A549 (cell line): ENCODE data around the gene PAM. TPM values are rescaled to one million over a fixed set of nuclear protein-coding genes. Genes with fewer than 3 reads are reported as not detected.

Experiments used
- ATAC-seq, 2 experiments: fragments of 200-7000 bp in 1 of 2; fragments of >200 bp in 1 of 2; cut with Nextera tagmentation in 1 of 2; cut with Tn5 transposase in 1 of 2; 3 replicates each; pipeline versions ENCODE4 v1.8.0 to v1.9.1; 2018 to 2020; ENCODE audit warnings: mild to moderate bottlenecking in 1 of 2, moderate library complexity in 1 of 2
- CTCF ChIA-PET: fragments of 300-600 bp; sonication (Branson Sonifier 250); formaldehyde crosslinking; extraction: SDS; loops from one replicate; lab custom pipeline; 2021; ENCODE audit warnings: antibody characterized with exemption, inconsistent platforms; lab: Yijun Ruan, JAX
- POLR2A ChIA-PET: fragments of 350-600 bp; formaldehyde crosslinking; extraction: SDS; loops from one replicate; lab custom pipeline; 2021; ENCODE audit warnings: antibody characterized with exemption, inconsistent platforms; lab: Yijun Ruan, JAX
- DNase-seq, 2 experiments: peaks; one replicate each; pipeline versions ENCODE4 v3.0.0 to v3.0.0-alpha.2; 2011 to 2016; ENCODE audit warnings: low read depth in 1 of 2, low spot score in 1 of 2
- FAIRE-seq: peaks from 2 replicates; lab custom pipeline; 2011; peaks lifted over from hg19 to GRCh38; lab: Jason Lieb, UNC
- H3K27ac ChIP-seq, 2 experiments: fragments of >200 bp; sonication (Bioruptor Twin); formaldehyde crosslinking; 3 replicates each; pipeline ENCODE4 v1.5.1; 2016 to 2017
- H3K4me1 ChIP-seq: fragments of >200 bp; sonication (Bioruptor Twin); formaldehyde crosslinking; 3 replicates; pipeline ENCODE4 v1.6.1; 2016
- H3K4me2 ChIP-seq: fragments of >200 bp; sonication (Bioruptor Twin); formaldehyde crosslinking; 3 replicates; pipeline ENCODE4 v1.6.1; 2016
- H3K4me3 ChIP-seq: fragments of >200 bp; sonication (Bioruptor Twin); formaldehyde crosslinking; 3 replicates; pipeline ENCODE4 v1.5.1; 2016
- H3K9me3 ChIP-seq: fragments of >200 bp; sonication (Bioruptor Twin); formaldehyde crosslinking; 3 replicates; pipeline ENCODE4 v1.6.1; 2016
- ATOH8 ChIP-seq: fragments of 250-450 bp; sonication (Bioruptor Pico); IDR thresholded peaks from 2 replicates; pipeline ENCODE4 v1.5.0; 2020; ENCODE audit warnings: low read depth, mild to moderate bottlenecking, moderate library complexity
- BCL3 ChIP-seq: fragments of >200 bp; sonication (Bioruptor Twin); formaldehyde crosslinking; IDR thresholded peaks from 3 replicates; pipeline ENCODE4 v1.6.1; 2016
- CEBPB ChIP-seq, 2 experiments: fragments of >200 bp in 1 of 2; sonication (Bioruptor Twin) in 1 of 2; formaldehyde crosslinking in 1 of 2; IDR thresholded peaks; 2 replicates each; pipeline ENCODE4 v1.6.1; 2012 to 2016
- EHF ChIP-seq: fragments of 250-450 bp; sonication (Bioruptor Pico); IDR thresholded peaks from 2 replicates; pipeline ENCODE4 v1.5.0; 2020; ENCODE audit warnings: mild to moderate bottlenecking
- EP300 ChIP-seq, 2 experiments: fragments of >200 bp; sonication (Bioruptor Twin); formaldehyde crosslinking; IDR thresholded peaks; 2 replicates in 1 of 2; 3 replicates in 1 of 2; pipeline ENCODE4 v1.6.1; 2016 to 2017
- GATA3 ChIP-seq: IDR thresholded peaks from 2 replicates; pipeline ENCODE4 v1.6.1; 2012; ENCODE audit warnings: borderline replicate concordance
- HOXB5 ChIP-seq: fragments of 250-450 bp; sonication (Bioruptor Pico); IDR thresholded peaks from 2 replicates; pipeline ENCODE4 v1.5.0; 2020; ENCODE audit warnings: mild to moderate bottlenecking, moderate library complexity
- JUN ChIP-seq, 2 experiments: fragments of >200 bp; sonication (Bioruptor Twin); formaldehyde crosslinking; IDR thresholded peaks; 2 replicates in 1 of 2; 3 replicates in 1 of 2; pipeline ENCODE4 v1.6.1; 2016 to 2017
- MAX ChIP-seq: IDR thresholded peaks from 2 replicates; pipeline ENCODE4 v1.6.1; 2012
- NPAS2 ChIP-seq: fragments of 250-450 bp; sonication (Bioruptor Pico); IDR thresholded peaks from 2 replicates; pipeline ENCODE4 v1.8.0; 2022; ENCODE audit warnings: mild to moderate bottlenecking, moderate library complexity, borderline replicate concordance
- NR3C1 ChIP-seq: fragments of >200 bp; sonication (Bioruptor Twin); formaldehyde crosslinking; IDR thresholded peaks from 3 replicates; pipeline ENCODE4 v1.6.1; 2017
- PBX3 ChIP-seq: IDR thresholded peaks from 2 replicates; pipeline ENCODE4 v1.6.1; 2012
- PHF8 ChIP-seq: fragments of 200-600 bp; sonication (generic); IDR thresholded peaks from 2 replicates; pipeline ENCODE4 v1.6.1; 2016; ENCODE audit warnings: low read depth, mild to moderate bottlenecking, antibody characterized with exemption, moderate library complexity, borderline replicate concordance
- POLR2AphosphoS2 ChIP-seq: conservative IDR thresholded peaks from 2 replicates; pipeline ENCODE4 v1.6.1; 2012; ENCODE audit warnings: low read length, improper control_type of control experiment, inconsistent platforms
- REST ChIP-seq: fragments of 200-600 bp; sonication (generic); IDR thresholded peaks from 2 replicates; pipeline ENCODE4 v1.6.1; 2016; ENCODE audit warnings: antibody characterized with exemption, mild to moderate bottlenecking, moderate library complexity
- ZC3H11A ChIP-seq: fragments of 450-650 bp; IDR thresholded peaks from 2 replicates; pipeline ENCODE4 v1.6.1; 2014; ENCODE audit warnings: antibody characterized with exemption, mild to moderate bottlenecking
- ZNF302 ChIP-seq: fragments of 250-450 bp; sonication (Bioruptor Pico); IDR thresholded peaks from 2 replicates; pipeline ENCODE4 v1.9.0; 2021; ENCODE audit warnings: inconsistent platforms, mild to moderate bottlenecking, moderate library complexity
- WGBS: methylation state at CpG from one replicate; pipeline ENCODE4 v1.1.6; 2017; ENCODE audit errors: missing lambda C conversion rate; 5-methylcytosine and 5-hydroxymethylcytosine counted together
- polyA plus RNA-seq, 4 experiments: library from polyadenylated mRNA; depleted of rRNA in 3 of 4; stranded (reverse); fragments of >200 nt; fragmentation: RNase III in 1 of 4; extraction: RNeasy Plus Mini Kit Qiagen cat#74134 plus additional on column Dnase treatment in 1 of 4; gene quantifications; 2 replicates in 3 of 4; 3 replicates in 1 of 4; pipeline ENCODE4 v1.2.3, GENCODE V29; 2011 to 2017

Gene PAM
- polyA plus RNA-seq, 2 of the 4 experiments (the other 2 are of a cell fraction): 21.5 to 25.1 TPM

- no peak overlapping the region for H3K27ac ChIP-seq
- no peak for ATAC-seq
- no peak for TF ChIP-seq BCL3
- TF ChIP-seq EHF (CRISPR knock-in tag): no peak
- no peak for TF ChIP-seq EP300 (IDR thresholded peaks at IDR 0.05)
- no peak for TF ChIP-seq PBX3
- no peak for TF ChIP-seq NR3C1
- TF ChIP-seq HOXB5 (CRISPR knock-in tag): no peak
- TF ChIP-seq CEBPB (IDR thresholded peaks at IDR 0.05): no peak
- no peak for TF ChIP-seq REST
- no peak for TF ChIP-seq ZNF302 (CRISPR knock-in tag)
- TF ChIP-seq ZC3H11A: no peak
- TF ChIP-seq JUN (IDR thresholded peaks at IDR 0.05): no peak
- TF ChIP-seq MAX: no peak
- TF ChIP-seq GATA3: no peak
- no peak for TF ChIP-seq PHF8
- TF ChIP-seq ATOH8: no peak
- TF ChIP-seq POLR2AphosphoS2: no peak
- TF ChIP-seq NPAS2 (CRISPR knock-in tag): no peak
- TF ChIP-seq, all 56 proteins: peak for 0
- H3K4me1 ChIP-seq: no peaks in the 10 kb centered on the region
- WGBS: 38% methylated on average over 4 of the region's 4 CpGs
- POLR2A ChIA-PET: no interaction called here
- FAIRE-seq (no peak), DNase-seq (no peak)
- no peaks in the 10 kb centered on the region for H3K9me3 ChIP-seq
- CTCF ChIA-PET: interaction anchor here (0.7 kb wide), 1 partner anchor 1074 kb away, joined by 3 read pairs; no protein-coding TSS in a partner anchor
- no peak overlapping the region for H3K4me3 ChIP-seq
- H3K4me2 ChIP-seq: no peak overlapping the region
Measured at GRCh38 chr5:102747386-102748166, 7.5 kb upstream of the PAM start.

GRCh38 chr5:102749416-102750030 lies 5.6 kb upstream of the PAM start:
- no peak overlapping the region for H3K4me3 ChIP-seq
- H3K4me1 ChIP-seq: 0 out of 3 replicates have a peak, but pooled peaks cover 6% of the 10 kb centered on the region
- FAIRE-seq (no peak), ATAC-seq (no peak), DNase-seq (no peak)
- 23% methylated on average over 5 of the region's 5 CpGs for WGBS
- no peak overlapping the region for H3K27ac ChIP-seq
- H3K9me3 ChIP-seq: no peaks in the 10 kb centered on the region
- no peak overlapping the region for H3K4me2 ChIP-seq
- no peak for TF ChIP-seq MAX
- no peak for TF ChIP-seq PHF8
- CTCF ChIA-PET: interaction anchor here (0.7 to 1.1 kb wide), 2 partner anchors 10 to 223 kb away, joined by 3 read pairs; no protein-coding TSS in a partner anchor
- POLR2A ChIA-PET: no interaction called here
